HepG2 (cell line): ENCODE measurements around the gene MORC3. TPM values are rescaled to one million over a fixed set of nuclear protein-coding genes. Genes with fewer than 3 reads are reported as not detected.
A peak's percentile ranks its signal among the peaks of the same experiment; 100 is the strongest.

Source experiments
- HCFC1 ChIP-seq: fragments of 150-350 bp; IDR thresholded peaks from 2 replicates; pipeline ENCODE4 v1.6.1; 2014; ENCODE audit warnings: low read depth, low read length
- HNRNPH1 ChIP-seq: fragments of 200-400 bp; formaldehyde crosslinking; optimal IDR thresholded peaks from 2 replicates; pipeline ENCODE3; 2017; ENCODE audit warnings: mild to moderate bottlenecking, low read depth, low read length
- JARID2 ChIP-seq: sonication (generic); formaldehyde crosslinking; IDR thresholded peaks from 2 replicates; pipeline ENCODE4 v1.8.1; 2023; ENCODE audit warnings: missing genetic modification reagents, inconsistent platforms; ENCODE audit not compliant: insufficient replicate concordance
- KDM5A ChIP-seq: fragments of 200-600 bp; sonication (generic); IDR thresholded peaks from 2 replicates; pipeline ENCODE4 v1.7.0; 2018; ENCODE audit warnings: antibody characterized with exemption, mild to moderate bottlenecking, low read length, borderline replicate concordance
- KLF13 ChIP-seq: sonication (generic); formaldehyde crosslinking; IDR thresholded peaks from 2 replicates; pipeline ENCODE4 v1.4.0; 2020; ENCODE audit warnings: mild to moderate bottlenecking, missing genetic modification reagents
- MXD4 ChIP-seq: IDR thresholded peaks from 2 replicates; pipeline ENCODE4 v1.6.1; 2016; ENCODE audit warnings: mild to moderate bottlenecking, missing biosample characterization, missing genetic modification reagents
- MYPOP ChIP-seq: sonication (generic); formaldehyde crosslinking; IDR thresholded peaks from 2 replicates; pipeline ENCODE4 v1.8.1; 2023; ENCODE audit warnings: mild to moderate bottlenecking, moderate library complexity, missing genetic modification reagents
- NAIF1 ChIP-seq: sonication (generic); formaldehyde crosslinking; IDR thresholded peaks from 2 replicates; pipeline ENCODE4 v1.5.0; 2020; ENCODE audit warnings: mild to moderate bottlenecking, missing genetic modification reagents, borderline replicate concordance
- POGZ ChIP-seq: sonication (generic); formaldehyde crosslinking; IDR thresholded peaks from 2 replicates; pipeline ENCODE4 v1.4.0; 2020; ENCODE audit warnings: mild to moderate bottlenecking, missing genetic modification reagents
- POLR2AphosphoS2 ChIP-seq: IDR thresholded peaks from 2 replicates; pipeline ENCODE4 v1.6.1; 2011; ENCODE audit warnings: low read depth, low read length, improper control_type of control experiment
- POLR2AphosphoS5 ChIP-seq: IDR thresholded peaks from 2 replicates; pipeline ENCODE4 v1.6.1; 2012; ENCODE audit warnings: low read depth, low read length
- TEF ChIP-seq: sonication (generic); formaldehyde crosslinking; IDR thresholded peaks from 2 replicates; pipeline ENCODE4 v1.5.0; 2020; ENCODE audit warnings: missing genetic modification reagents
- ZBTB44 ChIP-seq: sonication (generic); formaldehyde crosslinking; IDR thresholded peaks from 2 replicates; pipeline ENCODE4 v1.4.0; 2020; ENCODE audit warnings: missing genetic modification reagents
- ZMYM4 ChIP-seq: sonication (generic); formaldehyde crosslinking; IDR thresholded peaks from 2 replicates; pipeline ENCODE4 v1.8.1; 2023; ENCODE audit warnings: mild to moderate bottlenecking, missing genetic modification reagents
- ZNF136 ChIP-seq: sonication (generic); formaldehyde crosslinking; IDR thresholded peaks from 2 replicates; pipeline ENCODE4 v1.8.1; 2022; ENCODE audit warnings: low read depth, mild to moderate bottlenecking, moderate library complexity, missing genetic modification reagents
- ZNF138 ChIP-seq: sonication (generic); formaldehyde crosslinking; IDR thresholded peaks from 2 replicates; pipeline ENCODE4 v1.5.0; 2020; ENCODE audit warnings: mild to moderate bottlenecking, low read depth, missing genetic modification reagents
- ZNF253 ChIP-seq: sonication (generic); formaldehyde crosslinking; IDR thresholded peaks from 2 replicates; pipeline ENCODE4 v1.8.0; 2022; ENCODE audit warnings: mild to moderate bottlenecking, missing genetic modification reagents, borderline replicate concordance
- ZNF329 ChIP-seq: sonication (generic); formaldehyde crosslinking; IDR thresholded peaks from 2 replicates; pipeline ENCODE4 v1.9.0; 2021; ENCODE audit warnings: low read depth, mild to moderate bottlenecking, missing genetic modification reagents
- ZNF430 ChIP-seq: sonication (generic); formaldehyde crosslinking; IDR thresholded peaks from 2 replicates; pipeline ENCODE4 v1.9.0; 2021; ENCODE audit warnings: mild to moderate bottlenecking, missing genetic modification reagents
- ZNF512 ChIP-seq: sonication (generic); formaldehyde crosslinking; IDR thresholded peaks from 2 replicates; pipeline ENCODE4 v1.4.0; 2020; ENCODE audit warnings: mild to moderate bottlenecking, missing genetic modification reagents
- ZNF772 ChIP-seq: sonication (generic); formaldehyde crosslinking; IDR thresholded peaks from 2 replicates; pipeline ENCODE4 v1.5.0; 2020; ENCODE audit warnings: mild to moderate bottlenecking, missing genetic modification reagents
- ZNF781 ChIP-seq: sonication (generic); formaldehyde crosslinking; IDR thresholded peaks from 2 replicates; pipeline ENCODE4 v1.5.1; 2020; ENCODE audit warnings: borderline replicate concordance, mild to moderate bottlenecking, missing genetic modification reagents; ENCODE audit errors: not compliant biosample characterization
- ZNF879 ChIP-seq: sonication (generic); formaldehyde crosslinking; IDR thresholded peaks from 2 replicates; pipeline ENCODE4 v1.8.1; 2023; ENCODE audit warnings: missing genetic modification reagents
- ZSCAN22 ChIP-seq: sonication (generic); formaldehyde crosslinking; IDR thresholded peaks from 2 replicates; pipeline ENCODE4 v1.4.0; 2020; ENCODE audit warnings: mild to moderate bottlenecking, missing genetic modification reagents
- polyA plus RNA-seq, 8 experiments: library from polyadenylated mRNA; depleted of rRNA in 3 of 8; stranded (reverse) in 7 of 8; unstranded in 1 of 8; fragments of >200 nt; fragmentation: Illumina TruSeq in 4 of 8; extraction: Trizol in 4 of 8; gene quantifications; 2 replicates each; pipeline versions ENCODE4 v1.2.1 to v1.2.3, GENCODE V29; 2011 to 2016; ENCODE audit warnings: low read depth in 4 of 8, missing spikeins in 1 of 8, mixed read lengths in 1 of 8; ENCODE audit not compliant: insufficient read depth in 1 of 8
- total RNA-seq, 5 experiments: library from RNA; depleted of rRNA; stranded (reverse); fragments of >200 nt; fragmentation: Illumina TruSeq; extraction: Trizol; gene quantifications; 2 replicates each; pipeline ENCODE4 v1.2.3, GENCODE V29; 2016; ENCODE audit warnings: low read depth in 1 of 5

MORC3 gene
- total and polyA plus RNA-seq, 2 of the 13 experiments (the other 11 are each of a cell fraction or from before 2014, with no cell fraction given), result 12.9 to 19.5 TPM

- TF ChIP-seq ZNF781 (CRISPR knock-in tag) (no peak), ZNF138 (CRISPR knock-in tag) (no peak), POLR2AphosphoS2 (no peak), ZNF136 (CRISPR knock-in tag) (no peak), MXD4 (CRISPR knock-in tag) (no peak), ZNF253 (CRISPR knock-in tag) (no peak), POLR2AphosphoS5 (no peak), MYPOP (CRISPR knock-in tag) (0 out of 2 replicates have a peak, but pooled peaks have one; percentile 45), HCFC1 (no peak), ZNF512 (CRISPR knock-in tag) (no peak), NAIF1 (CRISPR knock-in tag) (no peak), JARID2 (CRISPR knock-in tag) (no peak), HNRNPH1 (no peak), ZNF879 (CRISPR knock-in tag) (no peak), ZSCAN22 (no peak), ZNF329 (no peak), ZMYM4 (CRISPR knock-in tag) (no peak), ZBTB44 (CRISPR knock-in tag) (no peak), ZNF772 (CRISPR knock-in tag) (no peak; the same call in 1 of the 2 replicates), ZNF430 (CRISPR knock-in tag) (peak; percentile 52; the same call in 1 of the 2 replicates), KDM5A (no peak), TEF (CRISPR knock-in tag) (no peak), POGZ (CRISPR knock-in tag) (no peak), KLF13 (no peak)
Measured at GRCh38 chr21:36320421-36321324, 676 bp downstream of the MORC3 start (continued).
